ENCODE data around the gene MYL12A. TPM values are rescaled to one million over a fixed set of nuclear protein-coding genes. Genes with fewer than 3 reads are reported as not detected.

The MYL12A gene
- total and polyA plus RNA-seq, 2 of the 13 experiments (the other 11 are each of a cell fraction or from before 2014, with no cell fraction given) = 261 to 277 TPM

GRCh38 chr18:3247240-3248061, at the start of gene MYL12A (continued):
- TF ChIP-seq DRAP1 (CRISPR knock-in tag; IDR thresholded peaks at IDR 0.05) = peak; percentile 88
- TF ChIP-seq RFXANK (CRISPR knock-in tag; IDR thresholded peaks at IDR 0.05) = no peak
- no peak for TF ChIP-seq MYPOP (CRISPR knock-in tag; IDR thresholded peaks at IDR 0.05)
- TF ChIP-seq DMAP1 (CRISPR knock-in tag; IDR thresholded peaks at IDR 0.05) = peak; percentile 90
- TF ChIP-seq ZBTB38 (CRISPR knock-in tag; IDR thresholded peaks at IDR 0.05) = no peak; the same call in 1 of the 2 replicates
- no peak for TF ChIP-seq CHD2 (IDR thresholded peaks at IDR 0.05; ENCODE audit: low read depth, low read length)
- peak; percentile 71 for TF ChIP-seq SMAD3 (CRISPR knock-in tag; IDR thresholded peaks at IDR 0.05)
- TF ChIP-seq ZBTB44 (CRISPR knock-in tag; IDR thresholded peaks at IDR 0.05) = peak; percentile 69; the same call in 1 of the 2 replicates
- TF ChIP-seq ZNF253 (CRISPR knock-in tag; IDR thresholded peaks at IDR 0.05; ENCODE audit: borderline replicate concordance) = no peak
- TF ChIP-seq ZKSCAN5 (CRISPR knock-in tag; IDR thresholded peaks at IDR 0.05) = no peak
- no peak for TF ChIP-seq ZNF597 (CRISPR knock-in tag; IDR thresholded peaks at IDR 0.05)
- no peak for TF ChIP-seq ZNF570 (CRISPR knock-in tag; IDR thresholded peaks at IDR 0.05; ENCODE audit: borderline replicate concordance)
- peak; percentile 58 for TF ChIP-seq CREM (IDR thresholded peaks at IDR 0.05)
- TF ChIP-seq CREM (CRISPR knock-in tag; IDR thresholded peaks at IDR 0.05) = no peak
- peak; percentile 68; the same call in 1 of the 2 replicates for TF ChIP-seq AFF4 (CRISPR knock-in tag; IDR thresholded peaks at IDR 0.05)
- TF ChIP-seq SNAPC5 (CRISPR knock-in tag; IDR thresholded peaks at IDR 0.05; ENCODE audit: borderline replicate concordance) = peak; percentile 79; the same call in 1 of the 2 replicates
- TF ChIP-seq ZNF510 (CRISPR knock-in tag; IDR thresholded peaks at IDR 0.05; ENCODE audit: low read depth) = no peak
- no peak for TF ChIP-seq PAF1 (CRISPR knock-in tag; IDR thresholded peaks at IDR 0.05)
- TF ChIP-seq NFIC (IDR thresholded peaks at IDR 0.05; ENCODE audit: low read length) = peak; percentile 46; the same call in 1 of the 2 replicates
- TF ChIP-seq ZNF337 (CRISPR knock-in tag; IDR thresholded peaks at IDR 0.05; ENCODE audit: borderline replicate concordance, low read depth) = no peak
